Hematopoietic multipotent progenitor cell treated with erythropoietin and hydrocortisone succinate and interleukin-3 and kit ligand, for 8 days (in vitro differentiated cells): ENCODE measurements around the gene CHN2.

Experiments
- DNase-seq: peaks from one replicate; pipeline ENCODE4 v3.0.0-alpha.2; 2015

The CHN2 gene

GRCh38 chr7:29229066-29229465 lies 34.5 kb downstream of the CHN2 start:
- DNase-seq = no peak

GRCh38 chr7:29229946-29230345 lies 35.4 kb downstream of the CHN2 start:
- no peak for DNase-seq

GRCh38 chr7:29230871-29231345 lies 36.3 kb downstream of the CHN2 start:
- DNase-seq = no peak

GRCh38 chr7:29231671-29232232 lies 37.2 kb downstream of the CHN2 start:
- DNase-seq = no peak

- DNase-seq = no peak
Measured at GRCh38 chr7:29234438-29234837, 39.9 kb downstream of the CHN2 start.

GRCh38 chr7:29236071-29236580 lies 41.6 kb downstream of the CHN2 start:
- no peak for DNase-seq

GRCh38 chr7:29236649-29237048 lies 42.1 kb downstream of the CHN2 start:
- DNase-seq = no peak

- no peak for DNase-seq
Measured at GRCh38 chr7:29237489-29237888, 42.9 kb downstream of the CHN2 start.

- DNase-seq = peak; percentile 43
Measured at GRCh38 chr7:29239638-29240037, 45.1 kb downstream of the CHN2 start.

- DNase-seq = no peak
Measured at GRCh38 chr7:29242265-29242664, 47.7 kb downstream of the CHN2 start.

- no peak for DNase-seq
Measured at GRCh38 chr7:29243910-29244655, 49.5 kb downstream of the CHN2 start.

- DNase-seq = no peak
Measured at GRCh38 chr7:29247224-29247962, 52.8 kb downstream of the CHN2 start.

GRCh38 chr7:29247963-29248236 lies 53.3 kb downstream of the CHN2 start:
- no peak for DNase-seq

- DNase-seq = no peak
Measured at GRCh38 chr7:29248713-29249382, 54.3 kb downstream of the CHN2 start.

GRCh38 chr7:29249383-29249750 lies 54.8 kb downstream of the CHN2 start:
- DNase-seq = no peak

GRCh38 chr7:29249860-29250259 lies 55.3 kb downstream of the CHN2 start:
- DNase-seq = no peak

- DNase-seq = no peak
Measured at GRCh38 chr7:29253225-29253624, 58.6 kb downstream of the CHN2 start.

GRCh38 chr7:29254591-29254990 lies 60.0 kb downstream of the CHN2 start:
- peak; percentile 20 for DNase-seq

GRCh38 chr7:29255199-29255878 lies 60.8 kb downstream of the CHN2 start:
- no peak for DNase-seq

- peak; percentile 77 for DNase-seq
Measured at GRCh38 chr7:29255906-29256692, 61.5 kb downstream of the CHN2 start.

GRCh38 chr7:29256693-29257002 lies 62.1 kb downstream of the CHN2 start:
- DNase-seq = no peak

GRCh38 chr7:29258951-29259350 lies 64.4 kb downstream of the CHN2 start:
- no peak for DNase-seq
